RPMI7951 (cell line): ENCODE results near the gene CLMN. TPM values are rescaled to one million over a fixed set of nuclear protein-coding genes. Genes with fewer than 3 reads are reported as not detected.
"Not testable (repeated sequence)": the region's sequence is repeated elsewhere in the genome, so short reads cannot be mapped to it uniquely, and the experiment has no call there.

ENCODE experiments used
- DNase-seq: peaks from one replicate; pipeline ENCODE4 v3.0.0-alpha.2; 2012; ENCODE audit warnings: low read depth
- total RNA-seq: library from RNA; depleted of rRNA; stranded (reverse); fragments of >200 nt; shearing (Covaris generic); gene quantifications from 2 replicates; pipeline ENCODE4 v1.2.3, GENCODE V29; 2014

The CLMN gene
- total RNA-seq, 1 experiment from 2014 or later = 0.72 TPM

DNA sequence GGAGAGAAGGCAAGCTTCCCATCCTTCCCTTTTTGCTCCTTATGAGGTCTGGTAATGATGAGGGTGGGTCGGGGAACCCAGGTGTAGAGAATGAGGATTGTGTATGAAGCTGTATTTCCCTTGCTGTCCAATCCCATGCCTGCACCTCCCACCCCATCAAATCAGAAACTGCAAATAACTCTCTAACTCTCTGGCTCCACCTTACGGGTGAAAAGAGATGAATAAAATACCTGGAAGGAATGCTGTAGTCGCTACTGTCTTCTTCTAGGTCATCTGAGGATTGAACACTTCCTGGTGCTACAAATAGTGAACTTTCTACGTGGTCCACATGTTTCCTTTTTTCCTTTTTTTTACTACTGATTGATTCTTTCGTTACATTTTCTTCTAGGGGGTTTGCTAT lies 123.4 kb downstream of the CLMN start:
- DNase-seq = no peak

DNA sequence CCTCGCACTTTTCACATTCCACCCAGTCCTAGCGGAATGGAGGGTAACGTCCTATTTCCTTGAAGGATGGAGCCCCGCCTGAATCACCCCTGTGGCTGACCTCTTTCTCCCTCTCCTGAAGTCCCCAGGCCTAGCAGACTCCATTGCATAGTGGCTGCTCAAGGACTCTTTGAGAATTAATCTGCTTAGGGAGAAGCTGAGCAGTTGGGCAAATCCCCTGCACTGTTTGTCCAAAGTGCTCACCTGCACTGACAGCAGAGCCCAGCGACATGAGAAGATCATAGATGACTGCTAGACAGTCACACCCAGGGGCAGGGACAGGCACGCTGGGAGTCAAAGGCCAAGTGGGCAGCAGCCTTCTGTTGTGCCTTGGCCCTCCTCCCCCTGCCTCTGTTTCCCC lies 124.7 kb downstream of the CLMN start:
- DNase-seq = no peak

DNA sequence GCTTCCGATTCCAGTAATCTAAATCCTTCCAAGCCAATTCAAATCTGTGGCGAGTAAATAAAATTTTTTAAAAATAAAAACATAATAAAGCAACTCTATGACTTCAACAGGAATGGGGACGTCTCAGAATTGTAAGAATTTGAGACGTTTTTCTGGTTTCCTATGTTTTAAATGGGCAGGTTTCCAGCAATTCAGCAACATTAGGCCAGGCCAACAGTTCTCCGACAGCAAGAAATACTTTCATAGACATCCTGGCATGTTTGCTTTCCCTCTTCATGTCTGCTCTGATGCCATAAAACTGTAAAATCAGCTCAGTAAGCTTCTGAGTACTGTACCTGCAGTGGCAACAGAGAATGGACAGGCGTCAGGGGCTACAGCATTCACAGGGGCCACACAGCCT lies 126.6 kb downstream of the CLMN start:
- DNase-seq = no peak

DNA sequence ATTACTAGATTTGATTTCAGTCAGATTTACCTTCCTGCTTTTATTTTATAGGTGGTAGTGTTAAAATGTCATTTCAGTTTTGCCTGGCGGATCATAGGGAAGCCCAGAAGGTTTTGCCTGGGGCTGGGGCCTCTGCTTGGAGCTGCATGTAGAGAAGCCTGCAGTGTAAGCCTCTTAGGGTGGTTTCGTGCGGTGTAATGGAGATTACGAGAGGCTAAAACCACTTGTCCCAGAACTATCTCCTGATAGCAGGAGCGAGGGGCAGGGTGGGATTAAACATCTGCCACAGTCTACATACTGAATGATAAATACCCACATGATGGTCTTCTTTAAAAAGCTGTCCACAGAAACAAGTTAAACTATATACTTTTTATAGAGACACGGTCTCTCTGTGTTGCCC lies 127.4 kb downstream of the CLMN start:
- no peak for DNase-seq

DNA sequence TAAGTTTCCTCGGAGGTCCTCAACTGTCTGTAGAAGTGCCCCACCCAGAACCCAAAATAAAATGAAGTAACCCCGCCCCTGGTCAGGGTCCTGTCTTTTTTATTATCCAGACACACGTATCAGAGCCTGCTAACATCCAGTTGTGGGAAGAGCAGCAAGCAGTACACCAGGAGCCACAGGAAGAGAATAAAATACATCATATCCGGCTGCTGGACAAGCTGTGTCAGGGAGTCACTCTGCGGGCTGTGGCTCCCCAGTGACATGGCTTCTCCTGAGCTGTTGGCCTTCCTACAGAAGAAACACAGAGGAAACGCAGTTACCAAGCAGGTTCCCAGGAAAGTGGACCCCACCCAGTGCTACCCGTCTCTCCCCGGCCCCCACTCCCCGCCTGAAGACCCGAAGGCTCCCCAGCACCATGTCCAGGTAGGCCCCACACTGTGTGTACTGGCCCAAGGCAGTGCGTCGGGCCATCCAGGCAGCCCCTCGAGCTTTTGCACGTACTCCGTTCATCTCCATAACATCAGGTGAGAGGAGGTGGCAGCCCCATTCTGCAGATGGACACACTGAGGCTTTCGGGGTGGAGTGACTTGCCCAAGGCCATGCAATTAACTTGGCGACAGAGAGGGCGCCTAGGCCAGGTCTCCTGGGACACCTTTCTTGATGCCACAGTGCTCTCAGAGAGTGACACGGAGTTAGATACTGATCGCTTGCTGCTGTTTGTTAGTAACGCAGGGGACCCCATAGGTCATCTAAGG lies 128.1 kb downstream of the CLMN start:
- no peak for DNase-seq

DNA sequence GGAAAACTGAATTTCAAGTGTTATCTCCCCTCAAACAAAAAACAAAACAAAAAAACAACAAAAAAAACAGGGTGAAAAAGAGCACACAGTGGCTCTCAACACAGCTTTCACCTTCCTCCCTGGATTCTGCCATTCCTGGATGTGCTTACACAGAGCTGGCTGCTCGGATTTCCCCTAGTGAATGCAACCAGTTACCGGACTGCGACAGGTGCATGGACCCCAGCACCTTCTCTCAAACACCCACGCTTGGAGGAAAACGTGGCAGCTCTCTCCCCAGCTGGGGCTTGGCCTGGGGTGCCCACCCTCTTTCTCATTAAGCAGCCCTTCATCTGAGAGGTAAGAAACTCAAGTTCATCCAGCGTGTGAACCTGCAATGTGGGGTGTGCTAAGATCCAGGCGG lies 128.9 kb downstream of the CLMN start:
- no peak for DNase-seq

DNA sequence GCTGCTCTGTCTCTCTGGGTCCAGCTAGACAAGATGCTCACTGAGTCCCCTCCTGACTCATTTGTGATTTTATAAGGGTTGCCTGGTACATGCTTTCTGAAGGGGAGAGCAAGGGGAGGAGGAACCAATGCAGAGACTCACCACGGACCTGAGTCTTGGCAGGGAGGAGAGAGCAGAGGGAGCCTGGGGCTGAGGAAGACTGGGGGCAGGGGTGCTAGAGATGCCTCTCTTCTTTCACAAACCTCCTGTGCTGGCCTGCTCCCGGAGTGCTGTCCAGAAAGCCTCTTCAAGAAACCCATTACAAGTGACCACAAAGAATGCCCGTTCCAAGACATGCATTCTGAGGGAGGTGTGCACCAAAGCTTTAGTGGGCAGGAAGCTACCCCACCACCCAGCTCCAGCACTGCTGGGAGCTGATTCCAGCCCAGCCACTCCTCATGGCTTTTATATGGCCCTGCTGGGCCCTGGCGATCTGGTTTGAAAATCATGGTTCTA lies 129.3 kb downstream of the CLMN start:
- no peak for DNase-seq

DNA sequence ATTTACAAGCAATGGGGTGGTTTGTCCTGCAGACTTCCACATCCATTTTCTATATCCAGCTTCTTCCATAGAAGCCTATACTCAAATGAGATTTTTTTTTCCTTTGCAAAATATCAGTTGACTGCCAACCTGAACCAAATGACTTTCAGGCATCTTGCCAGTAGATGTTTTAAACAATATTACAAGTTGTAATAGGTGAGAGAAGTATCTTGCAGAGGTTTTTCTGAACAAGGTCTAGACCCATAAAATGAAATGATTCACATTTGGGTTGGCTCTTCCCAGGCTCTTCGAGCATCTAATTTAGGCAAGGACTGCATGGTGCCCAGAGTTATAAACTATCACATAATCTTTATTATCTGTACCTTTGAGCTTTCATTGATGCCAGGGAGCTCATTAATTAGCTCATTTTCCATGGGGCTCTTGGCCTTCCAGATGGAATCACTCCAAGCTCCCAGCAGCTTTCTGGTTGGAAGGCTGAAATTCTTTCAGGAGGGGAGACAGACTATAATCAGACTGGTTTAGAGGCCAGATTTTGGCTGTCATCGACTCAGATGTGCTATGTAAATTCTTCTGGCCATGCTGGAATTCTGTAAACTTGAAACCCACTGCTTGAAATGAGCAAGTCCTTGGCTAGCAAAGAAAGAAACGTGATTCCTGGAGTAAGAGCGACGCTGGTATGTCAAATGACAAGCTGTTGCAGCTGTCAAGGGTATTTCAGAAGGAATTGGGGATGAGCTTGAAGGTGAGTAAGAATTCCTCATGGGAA lies 130.2 kb downstream of the CLMN start:
- DNase-seq = no peak

DNA sequence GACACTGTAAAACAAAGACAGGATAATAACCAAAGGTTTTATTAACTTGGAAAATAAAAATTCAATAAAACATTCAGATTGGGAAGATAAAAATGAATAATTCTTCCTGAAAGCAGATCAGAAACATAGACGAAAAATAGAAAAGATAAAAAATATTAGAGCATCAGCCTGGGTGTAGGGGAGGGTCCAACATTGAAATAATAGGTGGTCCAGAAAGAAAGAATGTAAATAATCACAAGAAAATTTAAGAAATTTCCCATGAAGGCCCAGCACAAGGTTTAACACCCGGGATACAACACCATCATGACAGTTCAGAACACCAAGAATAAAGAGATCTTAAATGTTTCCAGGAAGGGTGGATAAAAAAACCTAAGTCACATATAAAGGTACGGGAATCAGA lies 131.3 kb downstream of the CLMN start:
- no peak for DNase-seq

DNA sequence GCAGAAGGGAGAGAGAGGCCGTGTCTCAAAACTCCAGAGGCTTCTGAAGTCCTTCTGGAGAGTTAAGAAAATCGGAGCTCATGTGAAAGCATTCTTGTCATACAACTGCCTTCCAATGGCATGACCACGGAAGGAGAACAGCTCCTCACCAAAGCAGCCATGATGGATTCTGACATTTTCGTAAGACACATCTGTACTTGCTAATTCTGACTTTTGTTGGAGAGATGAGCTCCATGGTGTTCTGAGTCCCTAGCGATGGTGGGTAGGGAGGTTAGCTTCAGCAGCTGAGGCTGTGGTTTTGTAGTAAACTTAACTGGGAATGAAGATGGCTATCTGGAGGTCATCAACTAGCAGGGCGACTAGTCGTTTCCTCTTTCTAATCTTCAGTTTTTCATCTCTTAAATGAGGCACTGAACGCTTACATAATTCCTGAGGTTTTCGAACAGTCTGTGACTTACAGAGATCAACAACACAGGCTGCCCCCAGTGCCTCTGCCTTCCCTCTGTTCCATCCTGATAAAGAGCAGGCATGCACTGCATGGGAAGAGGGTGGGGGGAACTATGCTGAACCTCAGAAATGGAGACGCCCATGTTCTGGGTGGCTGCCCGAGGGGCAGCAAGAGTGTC lies 133.8 kb downstream of the CLMN start:
- DNase-seq = no peak

DNA sequence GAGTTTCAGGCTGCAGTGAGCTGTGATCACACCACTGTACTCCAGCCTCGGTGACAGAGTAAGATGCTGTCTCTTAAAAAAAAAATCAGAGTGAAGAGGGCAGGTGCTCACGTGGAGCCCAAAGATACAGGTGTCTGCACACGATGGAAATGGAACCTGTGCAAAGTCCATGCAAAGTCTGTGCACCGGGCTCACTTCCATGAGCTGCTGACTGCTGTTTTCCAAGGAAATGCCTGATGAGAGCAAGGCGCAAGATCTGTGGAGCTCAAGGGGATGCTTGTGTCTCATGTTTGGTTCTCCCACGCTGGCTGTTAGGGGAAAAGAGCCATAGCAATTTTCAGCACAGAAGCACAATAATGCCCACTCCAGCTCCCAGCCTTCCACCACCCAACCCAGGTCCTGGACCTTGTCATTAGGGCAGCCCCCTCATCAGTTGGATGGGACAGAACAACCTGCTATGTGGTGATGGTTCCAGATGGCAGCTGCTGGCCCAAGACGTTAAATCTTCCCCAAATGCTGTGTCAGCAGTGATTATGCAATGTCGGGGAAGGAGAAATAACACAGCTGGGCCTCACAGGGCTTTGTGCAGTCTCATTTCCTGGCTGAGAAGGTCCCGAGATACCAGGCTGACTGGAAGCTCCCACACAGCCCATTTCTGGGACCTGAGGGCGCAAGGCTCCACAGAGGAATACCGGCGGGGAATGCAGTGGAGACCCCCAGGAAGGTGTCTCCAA lies 134.5 kb downstream of the CLMN start:
- no peak for DNase-seq

DNA sequence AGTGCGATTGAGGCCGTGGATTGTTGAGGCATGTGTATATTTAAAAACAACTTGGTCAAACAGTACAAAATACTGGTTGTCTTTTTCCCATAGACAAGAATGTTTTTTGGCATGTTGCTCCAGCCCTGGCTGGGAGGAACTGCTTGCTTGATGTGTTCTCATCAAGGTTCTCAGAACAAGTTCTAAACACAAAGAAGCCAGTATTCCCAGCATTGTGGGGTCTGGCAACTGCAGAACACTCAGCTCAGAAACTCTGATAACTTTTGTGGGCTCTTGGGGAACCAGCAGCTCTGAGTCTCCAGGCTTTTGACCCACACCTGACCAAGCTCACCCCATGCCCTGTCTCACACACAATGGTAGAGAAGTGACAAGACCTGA lies 135.3 kb downstream of the CLMN start:
- DNase-seq = no peak

DNA sequence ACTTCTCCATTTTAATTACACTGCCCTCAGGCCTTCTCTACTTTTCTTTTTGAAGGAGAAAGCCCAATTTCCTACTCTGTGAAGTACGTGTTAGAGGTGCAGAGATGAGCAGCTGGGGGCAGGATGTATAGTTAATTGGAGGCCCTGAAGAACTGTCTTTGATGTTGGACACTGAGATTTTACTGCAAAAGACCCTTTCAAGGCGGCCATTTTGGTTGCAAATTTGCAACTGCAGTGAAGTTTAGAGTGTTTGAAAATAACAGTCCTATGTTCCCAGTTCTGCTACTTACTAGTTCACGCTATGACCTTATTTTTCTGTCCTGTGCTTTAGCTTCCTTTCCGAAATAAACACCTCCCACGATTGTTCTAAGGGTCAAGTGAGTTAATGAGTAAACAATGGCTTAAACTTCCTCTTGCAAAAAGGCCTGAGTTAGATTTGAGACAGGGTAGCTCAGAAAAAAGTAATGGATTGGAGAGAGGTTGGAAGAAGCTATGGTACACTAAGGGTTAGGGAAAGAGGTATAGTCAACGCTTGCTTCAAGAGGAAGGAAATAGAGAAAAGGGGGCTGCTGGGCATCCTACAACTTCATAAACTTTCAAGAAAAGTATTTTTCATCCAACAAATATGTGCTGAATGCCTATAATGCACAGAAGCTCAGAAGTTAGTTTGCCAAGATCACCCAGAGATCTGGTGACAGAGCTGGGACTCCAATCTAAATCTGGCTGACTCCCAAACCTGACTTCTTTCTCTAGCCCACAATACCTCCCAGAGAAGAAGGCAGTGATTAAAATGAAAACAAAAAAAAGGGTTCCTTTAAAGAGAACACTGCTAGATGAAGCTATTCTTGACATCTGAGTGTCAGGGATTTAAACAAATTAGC lies 135.9 kb downstream of the CLMN start:
- DNase-seq = no peak

DNA sequence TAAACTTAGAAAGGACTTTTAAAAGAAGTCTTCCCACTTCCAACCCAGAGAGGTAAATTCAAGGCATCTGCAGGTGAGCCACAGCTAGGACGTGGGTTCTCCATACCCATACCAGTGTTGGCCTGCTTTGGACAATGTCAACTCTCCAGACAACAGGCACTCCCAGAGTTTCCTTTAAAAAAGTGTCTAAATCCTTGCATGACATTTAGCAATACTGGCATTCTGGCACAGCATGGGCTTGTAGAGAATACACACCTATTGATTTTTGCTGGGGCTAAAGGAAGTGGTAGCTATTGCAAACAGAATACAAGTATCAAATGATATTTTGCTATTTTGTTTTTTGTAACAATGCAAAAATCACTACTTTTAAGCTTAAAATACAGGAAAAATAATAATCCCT lies 136.6 kb downstream of the CLMN start:
- DNase-seq = no peak

DNA sequence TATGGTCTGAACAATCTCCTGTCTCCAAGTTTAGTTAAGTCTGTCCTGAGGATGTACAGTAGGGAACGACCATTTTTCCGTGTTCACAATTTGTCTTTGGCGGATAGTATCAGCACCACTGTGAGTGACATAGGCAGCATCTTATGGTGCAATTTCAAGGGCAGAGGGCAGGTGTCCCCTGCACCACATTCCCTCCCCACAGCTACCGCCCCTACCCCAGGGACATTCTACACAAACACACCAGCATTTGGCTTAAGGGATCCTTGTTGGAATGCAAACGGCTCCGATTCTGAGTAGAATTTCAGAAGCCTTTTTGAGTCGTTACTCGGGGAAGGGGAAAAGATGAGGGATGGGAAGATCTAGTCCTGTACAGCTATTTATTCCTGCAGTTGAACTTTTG lies 137.3 kb downstream of the CLMN start:
- DNase-seq = no peak

DNA sequence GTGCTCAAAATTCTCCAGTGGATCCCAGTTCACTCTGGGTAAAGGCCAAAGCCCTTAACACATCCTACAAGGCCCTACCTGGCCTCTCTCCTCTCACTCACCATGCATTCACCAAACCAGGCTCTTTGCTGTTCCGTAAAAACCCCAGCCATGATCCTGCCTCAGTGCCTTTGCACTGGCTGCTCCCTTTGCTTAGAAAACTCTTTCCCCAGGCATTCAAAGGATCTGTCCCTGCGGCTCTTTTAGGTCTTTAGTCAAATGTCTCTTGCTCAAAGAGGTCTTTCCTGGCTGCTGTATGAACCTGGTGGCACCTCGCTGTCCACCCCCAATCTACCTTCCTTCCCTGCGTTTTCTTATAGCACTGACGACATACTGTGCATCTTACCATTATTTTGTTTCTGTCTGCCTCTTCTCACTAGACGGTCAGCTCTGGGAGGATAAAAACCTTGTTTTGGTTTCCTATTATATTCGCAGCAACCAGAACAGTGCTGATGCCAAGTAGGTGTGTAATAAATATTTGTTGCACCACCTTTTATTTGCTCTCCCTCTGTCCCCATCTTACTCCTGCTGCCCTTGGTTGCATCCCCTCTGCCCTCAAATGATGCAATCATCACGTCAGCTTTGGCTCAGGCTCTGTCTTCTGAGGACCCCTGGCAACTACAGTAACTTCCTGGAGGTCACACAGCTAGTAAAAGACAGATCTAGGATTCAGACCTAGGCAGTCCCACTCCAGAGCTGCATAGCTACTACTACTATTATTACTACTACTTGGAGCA lies 138.6 kb downstream of the CLMN start:
- no peak for DNase-seq

DNA sequence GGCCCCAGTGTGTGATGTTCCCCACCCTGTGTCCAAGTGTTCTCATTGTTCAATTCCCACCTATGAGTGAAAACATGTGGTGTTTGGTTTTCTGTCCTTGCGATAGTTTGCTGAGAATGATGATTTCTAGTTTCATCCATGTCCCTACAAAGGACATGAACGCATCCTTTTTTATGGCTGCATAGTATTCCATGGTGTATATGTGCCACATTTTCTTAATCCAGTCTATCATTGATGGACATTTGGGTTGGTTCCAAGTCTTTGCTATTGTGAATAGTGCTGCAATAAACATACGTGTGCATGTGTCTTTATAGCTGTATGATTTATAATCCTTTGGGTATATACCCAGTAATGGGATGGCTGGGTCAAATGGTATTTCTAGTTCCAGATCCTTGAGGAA lies 144.0 kb downstream of the CLMN start:
- not testable (repeated sequence) for DNase-seq

DNA sequence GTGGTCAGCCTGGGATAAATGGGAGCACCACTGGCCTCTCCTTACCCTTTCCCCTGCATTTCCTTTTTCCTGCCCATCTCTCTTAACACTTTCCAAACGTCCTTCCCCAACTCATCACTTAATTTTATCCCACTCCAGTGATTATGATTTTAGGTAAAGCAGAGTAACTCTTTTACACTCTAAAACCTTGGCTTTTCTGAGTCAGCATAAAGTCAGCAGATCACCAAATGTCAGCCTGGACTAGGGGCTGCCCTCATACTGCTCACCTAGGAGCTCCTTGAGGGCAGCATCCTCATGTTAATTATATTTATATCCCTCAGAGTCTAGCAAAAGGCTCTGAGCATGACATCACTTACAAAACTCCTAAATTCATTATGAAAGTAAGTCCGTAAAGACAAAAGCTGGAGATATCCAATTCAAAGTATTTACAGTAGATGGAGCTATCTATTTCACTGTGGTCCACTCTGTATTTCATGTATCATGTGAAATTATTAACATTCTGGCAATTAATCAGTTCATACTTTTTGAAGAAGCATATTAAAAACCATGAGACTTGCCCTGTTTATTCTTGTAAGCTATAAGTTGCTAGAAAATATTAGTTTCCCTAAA lies 145.4 kb downstream of the CLMN start:
- DNase-seq = no peak

DNA sequence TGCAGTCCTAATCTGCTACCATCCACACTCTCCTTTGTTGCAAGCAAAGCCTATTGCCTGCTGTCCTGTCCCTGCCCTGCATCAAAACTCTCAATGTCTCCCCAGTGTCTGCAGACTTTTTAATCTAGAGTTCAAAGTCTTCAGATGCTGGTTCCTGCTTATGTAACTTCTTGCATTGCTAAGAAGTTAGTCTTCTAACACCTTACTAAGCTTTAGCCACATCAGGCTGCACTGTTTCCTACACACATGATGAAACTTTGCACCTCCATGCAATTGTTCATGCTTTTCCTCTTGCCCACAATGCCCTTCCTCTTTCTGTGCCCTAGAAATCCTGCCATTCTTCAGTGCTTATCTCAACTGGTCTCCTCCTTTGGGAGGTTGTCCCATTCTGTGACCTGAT lies 146.2 kb downstream of the CLMN start:
- DNase-seq = no peak

DNA sequence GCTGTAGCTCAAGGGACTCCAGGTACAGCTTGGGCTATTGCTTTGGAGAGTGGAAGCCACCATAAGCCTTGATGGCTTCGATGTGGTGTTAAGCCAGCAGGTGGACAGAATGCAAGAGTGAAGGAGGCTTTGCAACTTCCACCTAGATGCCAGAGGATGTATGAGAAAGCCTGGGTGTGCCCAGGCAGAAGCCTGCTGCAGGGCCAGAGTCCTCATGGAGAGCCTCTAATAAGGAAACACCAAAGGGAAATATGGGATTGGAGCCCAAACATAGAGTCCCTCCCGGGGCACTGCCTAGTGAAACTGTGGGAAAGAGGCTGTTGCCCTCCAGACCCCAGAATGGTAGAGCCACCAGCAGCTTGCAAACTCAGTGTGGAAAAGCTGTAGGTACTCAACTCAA lies 152.5 kb downstream of the CLMN start:
- no peak for DNase-seq
